Measurements from ENCODE around the gene RWDD3.

RWDD3 gene

GRCh38 chr1:95286479-95286878, 52.5 kb downstream of the RWDD3 start:
- DNase-seq, result no peak

GRCh38 chr1:95287081-95287480, 53.1 kb downstream of the RWDD3 start:
- peak; percentile 16 for DNase-seq

- no peak for DNase-seq
Measured at GRCh38 chr1:95287825-95288224, 53.8 kb downstream of the RWDD3 start.
